Stimulated activated CD4-positive, alpha-beta T cell treated with anti-CD3 and anti-CD28 coated beads, Interleukin-4, amount 100 ng/mL, for 1 hour (primary cell): ENCODE measurements around the gene POLQ.
"Not testable (repeated sequence)": the region's sequence is repeated elsewhere in the genome, so short reads cannot be mapped to it uniquely, and the experiment has no call there.

Source experiments
- DNase-seq: peaks from one replicate; pipeline ENCODE4 v3.0.0-alpha.2; 2020

POLQ gene

GRCh38 chr3:121505256-121505655 is 40.5 kb downstream of the POLQ start:
- no peak for DNase-seq

GRCh38 chr3:121504618-121505017 is 41.2 kb downstream of the POLQ start:
- DNase-seq: no peak

- DNase-seq: no peak
Observed at GRCh38 chr3:121496786-121497185, 49.0 kb downstream of the POLQ start.

GRCh38 chr3:121493431-121493830 is 52.4 kb downstream of the POLQ start:
- no peak for DNase-seq

- DNase-seq: no peak
Observed at GRCh38 chr3:121491683-121492320, 54.0 kb downstream of the POLQ start.

- no peak for DNase-seq
Observed at GRCh38 chr3:121490161-121490560, 55.6 kb downstream of the POLQ start.

GRCh38 chr3:121488628-121489027 is 57.2 kb downstream of the POLQ start:
- DNase-seq: no peak

GRCh38 chr3:121483290-121483689 is 62.5 kb downstream of the POLQ start:
- no peak for DNase-seq

GRCh38 chr3:121482660-121483059 is 63.1 kb downstream of the POLQ start:
- DNase-seq: no peak

- no peak for DNase-seq
Observed at GRCh38 chr3:121481106-121481880, 64.5 kb downstream of the POLQ start.

- DNase-seq: no peak
Observed at GRCh38 chr3:121477589-121477988, 68.2 kb downstream of the POLQ start.

- no peak for DNase-seq
Observed at GRCh38 chr3:121473001-121473400, 72.8 kb downstream of the POLQ start.

- DNase-seq: no peak
Observed at GRCh38 chr3:121467085-121467484, 78.7 kb downstream of the POLQ start.

GRCh38 chr3:121463745-121464144 is 82.0 kb downstream of the POLQ start:
- DNase-seq: no peak

- DNase-seq: no peak
Observed at GRCh38 chr3:121462565-121462964, 83.2 kb downstream of the POLQ start.

- DNase-seq: not testable (repeated sequence)
Observed at GRCh38 chr3:121451752-121452151, 94.0 kb downstream of the POLQ start.

- DNase-seq: no peak
Observed at GRCh38 chr3:121443456-121443855, 102.3 kb downstream of the POLQ start.

GRCh38 chr3:121436641-121437040 is 109.1 kb downstream of the POLQ start:
- no peak for DNase-seq

- DNase-seq: no peak
Observed at GRCh38 chr3:121436074-121436473, 109.7 kb downstream of the POLQ start.

GRCh38 chr3:121431726-121432517 is 113.9 kb downstream of the POLQ start:
- DNase-seq: peak; percentile 16

GRCh38 chr3:121430664-121431215 is 115.0 kb downstream of the POLQ start:
- DNase-seq: no peak

- DNase-seq: no peak
Observed at GRCh38 chr3:121424549-121424948, 121.2 kb downstream of the POLQ start.

- no peak for DNase-seq
Observed at GRCh38 chr3:121418182-121418581, 127.6 kb downstream of the POLQ start.
